ENCODE measurements around the gene TMEM150B. TPM values are rescaled to one million over a fixed set of nuclear protein-coding genes. Genes with fewer than 3 reads are reported as not detected.
A peak's percentile ranks its signal among the peaks of the same experiment; 100 is the strongest.

The TMEM150B gene
- total and polyA plus RNA-seq, 2 of the 13 experiments (the other 11 are each of a cell fraction or from before 2014, with no cell fraction given), result 1.3 to 1.8 TPM

DNA sequence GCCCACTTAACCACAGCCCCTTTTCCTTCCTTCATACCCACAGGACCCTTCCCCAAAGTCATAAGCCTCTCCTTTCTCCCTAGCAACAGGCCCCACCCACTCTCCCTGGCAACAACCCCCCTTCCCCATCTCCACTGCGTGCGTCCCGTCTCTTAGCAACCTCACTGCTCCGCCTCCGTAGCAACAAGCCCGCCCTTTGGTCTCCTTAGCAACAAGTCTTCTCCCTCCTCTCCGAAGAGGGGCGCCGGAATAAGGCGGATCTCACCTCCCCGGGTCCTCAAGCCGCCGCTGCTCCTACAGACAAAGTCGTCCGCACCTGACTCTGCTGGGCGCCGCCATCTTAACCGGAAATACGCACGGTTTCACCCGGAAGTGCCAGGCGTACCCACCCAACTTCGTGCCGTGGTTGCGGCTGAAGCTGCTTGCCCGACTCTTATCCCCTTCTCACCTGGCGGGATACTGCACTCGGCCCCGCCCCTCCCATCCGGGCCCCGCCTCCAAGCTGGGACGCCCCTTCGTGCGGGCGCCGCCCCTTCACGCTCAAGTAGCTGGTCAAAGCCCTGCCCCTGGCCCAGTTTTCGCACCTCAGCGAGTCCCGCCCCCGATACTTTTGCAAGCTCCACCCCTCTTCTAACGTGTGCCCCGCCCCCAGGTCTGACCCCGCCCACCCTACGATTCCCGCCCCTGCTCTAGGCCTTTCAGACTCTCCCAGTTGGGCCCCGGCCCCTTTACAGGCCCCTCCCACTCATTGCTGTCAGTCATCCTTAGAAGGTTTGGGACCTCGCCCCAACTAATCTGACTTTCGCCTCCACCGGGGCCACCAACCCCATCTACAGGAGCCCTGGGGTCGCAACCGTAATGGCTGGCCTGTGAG, 45.1 kb downstream of the TMEM150B start, which contains the start of gene HSPBP1 (continued):
- TF ChIP-seq, protein P1, sequence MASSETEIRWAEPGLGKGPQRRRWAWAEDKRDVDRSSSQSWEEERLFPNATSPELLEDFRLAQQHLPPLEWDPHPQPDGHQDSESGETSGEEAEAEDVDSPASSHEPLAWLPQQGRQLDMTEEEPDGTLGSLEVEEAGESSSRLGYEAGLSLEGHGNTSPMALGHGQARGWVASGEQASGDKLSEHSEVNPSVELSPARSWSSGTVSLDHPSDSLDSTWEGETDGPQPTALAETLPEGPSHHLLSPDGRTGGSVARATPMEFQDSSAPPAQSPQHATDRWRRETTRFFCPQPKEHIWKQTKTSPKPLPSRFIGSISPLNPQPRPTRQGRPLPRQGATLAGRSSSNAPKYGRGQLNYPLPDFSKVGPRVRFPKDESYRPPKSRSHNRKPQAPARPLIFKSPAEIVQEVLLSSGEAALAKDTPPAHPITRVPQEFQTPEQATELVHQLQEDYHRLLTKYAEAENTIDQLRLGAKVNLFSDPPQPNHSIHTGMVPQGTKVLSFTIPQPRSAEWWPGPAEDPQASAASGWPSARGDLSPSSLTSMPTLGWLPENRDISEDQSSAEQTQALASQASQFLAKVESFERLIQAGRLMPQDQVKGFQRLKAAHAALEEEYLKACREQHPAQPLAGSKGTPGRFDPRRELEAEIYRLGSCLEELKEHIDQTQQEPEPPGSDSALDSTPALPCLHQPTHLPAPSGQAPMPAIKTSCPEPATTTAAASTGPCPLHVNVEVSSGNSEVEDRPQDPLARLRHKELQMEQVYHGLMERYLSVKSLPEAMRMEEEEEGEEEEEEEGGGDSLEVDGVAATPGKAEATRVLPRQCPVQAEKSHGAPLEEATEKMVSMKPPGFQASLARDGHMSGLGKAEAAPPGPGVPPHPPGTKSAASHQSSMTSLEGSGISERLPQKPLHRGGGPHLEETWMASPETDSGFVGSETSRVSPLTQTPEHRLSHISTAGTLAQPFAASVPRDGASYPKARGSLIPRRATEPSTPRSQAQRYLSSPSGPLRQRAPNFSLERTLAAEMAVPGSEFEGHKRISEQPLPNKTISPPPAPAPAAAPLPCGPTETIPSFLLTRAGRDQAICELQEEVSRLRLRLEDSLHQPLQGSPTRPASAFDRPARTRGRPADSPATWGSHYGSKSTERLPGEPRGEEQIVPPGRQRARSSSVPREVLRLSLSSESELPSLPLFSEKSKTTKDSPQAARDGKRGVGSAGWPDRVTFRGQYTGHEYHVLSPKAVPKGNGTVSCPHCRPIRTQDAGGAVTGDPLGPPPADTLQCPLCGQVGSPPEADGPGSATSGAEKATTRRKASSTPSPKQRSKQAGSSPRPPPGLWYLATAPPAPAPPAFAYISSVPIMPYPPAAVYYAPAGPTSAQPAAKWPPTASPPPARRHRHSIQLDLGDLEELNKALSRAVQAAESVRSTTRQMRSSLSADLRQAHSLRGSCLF (CRISPR knock-in tag; IDR thresholded peaks at IDR 0.05; ENCODE audit: borderline replicate concordance), result no peak
- TF ChIP-seq, protein P2, sequence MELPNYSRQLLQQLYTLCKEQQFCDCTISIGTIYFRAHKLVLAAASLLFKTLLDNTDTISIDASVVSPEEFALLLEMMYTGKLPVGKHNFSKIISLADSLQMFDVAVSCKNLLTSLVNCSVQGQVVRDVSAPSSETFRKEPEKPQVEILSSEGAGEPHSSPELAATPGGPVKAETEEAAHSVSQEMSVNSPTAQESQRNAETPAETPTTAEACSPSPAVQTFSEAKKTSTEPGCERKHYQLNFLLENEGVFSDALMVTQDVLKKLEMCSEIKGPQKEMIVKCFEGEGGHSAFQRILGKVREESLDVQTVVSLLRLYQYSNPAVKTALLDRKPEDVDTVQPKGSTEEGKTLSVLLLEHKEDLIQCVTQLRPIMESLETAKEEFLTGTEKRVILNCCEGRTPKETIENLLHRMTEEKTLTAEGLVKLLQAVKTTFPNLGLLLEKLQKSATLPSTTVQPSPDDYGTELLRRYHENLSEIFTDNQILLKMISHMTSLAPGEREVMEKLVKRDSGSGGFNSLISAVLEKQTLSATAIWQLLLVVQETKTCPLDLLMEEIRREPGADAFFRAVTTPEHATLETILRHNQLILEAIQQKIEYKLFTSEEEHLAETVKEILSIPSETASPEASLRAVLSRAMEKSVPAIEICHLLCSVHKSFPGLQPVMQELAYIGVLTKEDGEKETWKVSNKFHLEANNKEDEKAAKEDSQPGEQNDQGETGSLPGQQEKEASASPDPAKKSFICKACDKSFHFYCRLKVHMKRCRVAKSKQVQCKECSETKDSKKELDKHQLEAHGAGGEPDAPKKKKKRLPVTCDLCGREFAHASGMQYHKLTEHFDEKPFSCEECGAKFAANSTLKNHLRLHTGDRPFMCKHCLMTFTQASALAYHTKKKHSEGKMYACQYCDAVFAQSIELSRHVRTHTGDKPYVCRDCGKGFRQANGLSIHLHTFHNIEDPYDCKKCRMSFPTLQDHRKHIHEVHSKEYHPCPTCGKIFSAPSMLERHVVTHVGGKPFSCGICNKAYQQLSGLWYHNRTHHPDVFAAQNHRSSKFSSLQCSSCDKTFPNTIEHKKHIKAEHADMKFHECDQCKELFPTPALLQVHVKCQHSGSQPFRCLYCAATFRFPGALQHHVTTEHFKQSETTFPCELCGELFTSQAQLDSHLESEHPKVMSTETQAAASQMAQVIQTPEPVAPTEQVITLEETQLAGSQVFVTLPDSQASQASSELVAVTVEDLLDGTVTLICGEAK (IDR thresholded peaks at IDR 0.05), result peak; percentile 90
- TF ChIP-seq, protein P2 (CRISPR knock-in tag; IDR thresholded peaks at IDR 0.05), result 0 out of 2 replicates have a peak, but pooled peaks have one; percentile 31
- TF ChIP-seq TAF1 (CRISPR knock-in tag; IDR thresholded peaks at IDR 0.05) (peak; percentile 74; the same call in 1 of the 2 replicates), ERF (CRISPR knock-in tag; IDR thresholded peaks at IDR 0.05) (no peak; the same call in 1 of the 2 replicates), THYN1 (CRISPR knock-in tag; IDR thresholded peaks at IDR 0.05; ENCODE audit: borderline replicate concordance, low read depth) (no peak), ZNF121 (CRISPR knock-in tag; IDR thresholded peaks at IDR 0.05) (no peak)
- TF ChIP-seq, protein P3, sequence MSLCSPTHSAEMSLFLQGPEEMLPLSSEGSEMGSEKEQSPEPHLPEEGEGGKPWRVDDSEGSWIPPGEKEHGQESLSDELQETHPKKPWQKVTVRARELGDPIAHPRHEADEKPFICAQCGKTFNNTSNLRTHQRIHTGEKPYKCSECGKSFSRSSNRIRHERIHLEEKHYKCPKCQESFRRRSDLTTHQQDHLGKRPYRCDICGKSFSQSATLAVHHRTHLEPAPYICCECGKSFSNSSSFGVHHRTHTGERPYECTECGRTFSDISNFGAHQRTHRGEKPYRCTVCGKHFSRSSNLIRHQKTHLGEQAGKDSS (CRISPR knock-in tag; IDR thresholded peaks at IDR 0.05; ENCODE audit: borderline replicate concordance, low read depth), result no peak; the same call in 1 of the 2 replicates
- TF ChIP-seq, protein P4, sequence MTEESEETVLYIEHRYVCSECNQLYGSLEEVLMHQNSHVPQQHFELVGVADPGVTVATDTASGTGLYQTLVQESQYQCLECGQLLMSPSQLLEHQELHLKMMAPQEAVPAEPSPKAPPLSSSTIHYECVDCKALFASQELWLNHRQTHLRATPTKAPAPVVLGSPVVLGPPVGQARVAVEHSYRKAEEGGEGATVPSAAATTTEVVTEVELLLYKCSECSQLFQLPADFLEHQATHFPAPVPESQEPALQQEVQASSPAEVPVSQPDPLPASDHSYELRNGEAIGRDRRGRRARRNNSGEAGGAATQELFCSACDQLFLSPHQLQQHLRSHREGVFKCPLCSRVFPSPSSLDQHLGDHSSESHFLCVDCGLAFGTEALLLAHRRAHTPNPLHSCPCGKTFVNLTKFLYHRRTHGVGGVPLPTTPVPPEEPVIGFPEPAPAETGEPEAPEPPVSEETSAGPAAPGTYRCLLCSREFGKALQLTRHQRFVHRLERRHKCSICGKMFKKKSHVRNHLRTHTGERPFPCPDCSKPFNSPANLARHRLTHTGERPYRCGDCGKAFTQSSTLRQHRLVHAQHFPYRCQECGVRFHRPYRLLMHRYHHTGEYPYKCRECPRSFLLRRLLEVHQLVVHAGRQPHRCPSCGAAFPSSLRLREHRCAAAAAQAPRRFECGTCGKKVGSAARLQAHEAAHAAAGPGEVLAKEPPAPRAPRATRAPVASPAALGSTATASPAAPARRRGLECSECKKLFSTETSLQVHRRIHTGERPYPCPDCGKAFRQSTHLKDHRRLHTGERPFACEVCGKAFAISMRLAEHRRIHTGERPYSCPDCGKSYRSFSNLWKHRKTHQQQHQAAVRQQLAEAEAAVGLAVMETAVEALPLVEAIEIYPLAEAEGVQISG (CRISPR knock-in tag; IDR thresholded peaks at IDR 0.05), result peak; percentile 94

Data from HepG2 (cell line).